ENCODE data around the gene TMCC2.

- TF ChIP-seq CTCF (conservative IDR thresholded peaks at IDR 0.05; ENCODE audit: low read depth, low read length) = no peak
- no peak for TF ChIP-seq CHD1 (IDR thresholded peaks at IDR 0.05; ENCODE audit: low read depth, low read length)
- TF ChIP-seq POLR2A (IDR thresholded peaks at IDR 0.05; ENCODE audit: low read depth, low read length) = no peak
- TF ChIP-seq USF2 (IDR thresholded peaks at IDR 0.05; ENCODE audit: low read depth, low read length) = no peak
- TF ChIP-seq RFX5 (IDR thresholded peaks at IDR 0.05; ENCODE audit: low read depth, low read length) = no peak
- TF ChIP-seq CEBPB (IDR thresholded peaks at IDR 0.05; ENCODE audit: low read depth, low read length) = no peak
- TF ChIP-seq NFE2L2 (IDR thresholded peaks at IDR 0.05; ENCODE audit: low read depth, low read length) = no peak
- no peak for TF ChIP-seq MAZ (IDR thresholded peaks at IDR 0.05; ENCODE audit: borderline replicate concordance, low read depth, low read length)
- TF ChIP-seq RCOR1 (IDR thresholded peaks at IDR 0.05; ENCODE audit: insufficient replicate concordance, low read length) = no peak
- no peak for TF ChIP-seq BHLHE40 (IDR thresholded peaks at IDR 0.05; ENCODE audit: low read depth, low read length)
- no peak for TF ChIP-seq RAD21 (IDR thresholded peaks at IDR 0.05; ENCODE audit: low read length)
- TF ChIP-seq SMC3 (IDR thresholded peaks at IDR 0.05; ENCODE audit: low read depth, low read length) = no peak
- no peak for TF ChIP-seq MXI1 (IDR thresholded peaks at IDR 0.05; ENCODE audit: borderline replicate concordance, low read depth, low read length)
- TF ChIP-seq MAFK (IDR thresholded peaks at IDR 0.05; ENCODE audit: low read depth, low read length) = no peak
Observed at GRCh38 chr1:205294934-205295333, 67.2 kb downstream of the TMCC2 start.
